Stimulated activated CD4-positive, alpha-beta T cell treated with anti-CD3 and anti-CD28 coated beads, Interleukin-12 subunit alpha, Interleukin-12 subunit beta, amount 100 ng/mL, for 24 hours (primary cell): ENCODE data around the gene SETDB1.

Experiments
- DNase-seq, 2 experiments: peaks; one replicate each; pipeline ENCODE4 v3.0.0-alpha.2; 2020; ENCODE audit warnings: low read depth in 2 of 2

Gene SETDB1

DNA sequence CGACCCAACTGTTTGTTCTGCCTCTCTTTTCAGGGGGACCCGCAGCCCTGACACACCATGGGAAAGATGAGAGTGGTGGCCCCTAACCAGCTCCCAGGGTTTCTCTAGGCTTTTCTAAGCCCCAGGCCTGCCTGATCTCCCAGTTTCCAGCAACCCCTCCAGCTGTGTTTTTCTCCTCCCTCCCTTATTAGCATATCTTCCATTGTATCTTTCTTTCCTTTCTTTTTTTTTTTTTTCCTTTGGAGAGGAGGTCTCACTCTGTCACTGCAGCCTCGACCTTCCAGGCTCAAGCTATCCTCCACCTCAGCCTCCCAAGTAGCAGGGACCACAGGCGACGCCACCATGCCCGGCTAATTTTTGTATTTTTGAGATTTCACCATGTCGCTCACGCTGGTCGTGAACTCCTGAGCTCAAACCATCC is 50.2 kb downstream of the SETDB1 start:
- DNase-seq = no peak

DNA sequence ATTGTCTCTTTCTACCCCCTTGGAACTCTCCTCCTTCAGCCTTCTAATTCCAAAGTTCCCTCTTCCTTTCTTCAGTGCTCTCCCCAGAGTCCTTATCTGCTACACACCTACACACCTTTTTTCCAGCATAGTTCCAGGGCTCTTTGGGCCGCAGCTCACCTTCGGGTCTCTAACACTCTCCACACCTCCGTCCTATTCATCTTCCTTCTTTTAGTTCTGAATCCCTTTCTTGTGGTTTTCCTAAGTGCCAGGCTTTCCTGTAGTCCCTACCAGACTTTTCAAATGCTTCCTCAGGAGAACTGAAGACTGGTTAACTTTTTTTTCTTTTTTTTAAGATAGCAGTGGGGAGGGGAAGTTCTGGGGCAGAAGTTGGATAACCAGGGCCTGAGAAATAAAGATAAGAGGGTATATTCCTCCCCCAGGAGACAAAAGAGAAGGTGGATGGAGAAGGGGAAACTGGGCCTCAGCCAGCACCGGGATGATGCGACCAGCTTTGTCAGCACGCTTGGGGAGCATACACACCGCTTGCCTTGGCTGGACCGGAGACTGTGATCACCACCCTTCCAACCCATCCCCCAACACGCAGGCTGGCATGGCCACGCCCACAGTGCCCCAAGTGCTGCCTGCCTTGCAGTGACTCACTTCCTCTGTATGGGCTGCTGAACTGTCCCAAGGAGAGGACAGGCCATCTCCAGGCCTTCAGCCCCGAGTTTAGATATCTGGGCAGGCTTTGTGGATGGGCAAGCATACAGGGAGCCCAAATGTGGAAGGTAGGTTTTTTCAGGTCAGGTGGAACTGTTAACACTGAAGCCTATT is 50.9 kb downstream of the SETDB1 start:
- DNase-seq = peak; percentile 31 to 68

DNA sequence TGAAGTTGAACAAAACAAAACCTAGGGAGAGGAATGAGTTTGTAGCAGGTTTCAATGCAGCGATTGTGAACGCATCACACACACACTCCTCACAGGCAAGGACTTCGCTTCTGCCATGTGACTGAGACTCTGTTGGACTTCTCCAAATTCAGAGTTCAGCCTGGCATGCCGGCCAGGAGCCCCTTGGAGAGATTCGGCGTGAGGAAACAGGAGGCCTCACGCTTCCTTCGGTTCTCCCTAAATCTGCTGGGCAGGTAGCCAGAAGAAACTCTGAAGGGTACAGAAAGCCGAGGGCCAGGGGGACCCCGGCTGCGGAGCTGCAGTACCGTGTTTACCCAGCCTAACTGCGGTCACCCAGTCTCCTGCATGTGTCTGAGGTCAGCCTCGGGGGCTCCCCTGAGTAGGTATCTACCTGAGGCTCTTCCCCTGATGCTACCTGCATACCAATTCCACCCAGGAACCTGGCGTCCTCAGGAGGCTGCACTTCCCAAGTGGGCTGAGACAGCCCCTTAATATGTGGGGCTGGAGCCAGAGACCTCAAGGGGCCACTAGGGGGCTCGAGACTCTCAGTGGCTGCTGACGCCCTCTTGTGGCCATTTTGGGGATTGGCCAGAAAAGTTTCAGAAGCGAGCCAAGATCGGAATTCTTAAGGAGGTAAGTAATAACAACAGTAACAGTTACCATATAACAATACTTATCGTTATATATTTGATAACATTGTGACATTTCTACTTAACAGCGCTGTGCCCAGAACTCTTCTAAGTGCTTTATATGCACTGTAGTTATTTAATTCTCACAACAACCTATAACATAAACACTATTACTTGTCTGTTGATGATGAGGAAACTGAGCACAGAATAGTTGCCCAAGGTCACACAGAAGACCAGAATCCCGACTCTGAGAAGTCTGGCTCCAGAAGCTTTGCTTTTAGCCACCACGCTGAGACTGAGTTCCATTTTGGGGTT is 53.2 kb downstream of the SETDB1 start:
- peak; percentile 76 to 88 for DNase-seq

DNA sequence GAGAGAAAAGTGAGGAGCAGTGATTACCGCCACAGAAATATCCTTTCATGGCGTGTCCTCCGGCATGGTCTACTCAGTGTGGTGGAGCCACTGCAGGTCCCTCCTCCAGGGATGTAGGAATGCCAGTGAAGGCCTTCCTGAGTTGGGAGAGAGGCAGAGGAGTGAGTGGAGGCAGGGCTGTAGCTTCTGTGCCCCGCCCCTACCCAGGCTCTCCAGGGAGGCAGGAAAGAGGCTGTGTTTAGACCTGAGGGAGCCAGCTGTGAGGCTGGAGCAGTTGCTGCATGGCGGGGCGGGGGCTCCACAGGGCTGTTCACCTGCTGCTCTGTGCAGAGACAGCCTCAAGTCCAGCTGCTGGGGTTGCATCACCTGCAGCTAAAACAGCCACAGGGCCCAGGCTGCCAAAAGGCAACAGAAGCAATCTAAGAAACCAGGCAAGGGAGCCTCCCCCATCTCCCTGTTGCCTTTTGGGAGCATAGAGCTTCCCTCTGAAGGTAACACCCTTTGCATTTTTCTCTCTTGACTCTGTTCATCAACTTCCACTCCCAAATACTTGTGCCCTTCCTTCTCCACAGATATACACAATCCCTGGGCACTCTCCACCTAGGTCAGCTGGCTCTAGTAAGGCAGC is 55.1 kb downstream of the SETDB1 start:
- no peak for DNase-seq

DNA sequence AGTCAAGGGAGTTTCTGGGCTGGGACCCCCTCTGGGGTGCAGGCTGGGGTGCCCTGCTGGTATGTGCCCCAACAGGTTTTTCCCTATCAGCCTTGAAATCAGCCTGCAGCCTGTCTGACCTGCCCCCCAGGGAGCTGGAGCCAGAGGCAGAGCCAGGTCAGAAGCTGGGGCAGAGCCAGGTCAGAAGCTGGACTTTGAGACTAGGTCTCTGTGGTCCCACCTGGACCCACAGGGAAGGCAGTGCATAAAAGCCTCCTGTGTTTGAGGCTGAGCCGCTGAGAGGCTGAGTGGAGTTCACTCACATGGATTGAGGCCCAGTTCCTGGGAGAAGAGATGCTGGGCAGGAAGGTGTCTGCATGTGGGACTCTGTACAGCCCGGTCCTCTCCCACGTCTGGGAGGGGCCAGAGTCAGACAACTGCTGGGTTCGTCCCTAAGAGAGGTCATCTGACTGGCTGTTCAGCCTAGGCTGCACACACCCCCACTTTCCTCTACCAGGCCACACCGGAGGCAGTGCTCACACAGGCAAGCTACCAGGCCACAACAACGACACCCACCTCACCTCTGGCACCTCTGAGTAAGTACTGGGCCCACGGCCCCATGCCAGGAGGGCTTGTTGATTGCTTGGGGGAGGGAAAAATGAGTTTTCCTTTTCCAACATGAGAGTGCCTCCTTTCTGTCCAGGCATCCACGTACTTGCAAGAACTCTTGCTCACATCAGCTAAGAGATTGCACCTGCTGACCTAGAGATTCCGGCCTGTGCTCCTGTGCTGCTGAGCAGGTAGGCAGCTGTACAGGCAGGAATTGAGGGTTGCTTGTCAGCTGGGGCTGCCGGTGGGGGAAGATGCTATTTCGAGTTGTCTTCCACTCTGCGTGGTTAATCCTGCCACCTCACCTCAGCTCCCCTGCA is 55.9 kb downstream of the SETDB1 start, which contains the start of gene ANXA9:
ANXA9 (plus strand) TSS at position 488 of the 908 bp plus-strand sequence. CDS start 814 bp downstream, outside the sequence.
- DNase-seq = no peak

DNA sequence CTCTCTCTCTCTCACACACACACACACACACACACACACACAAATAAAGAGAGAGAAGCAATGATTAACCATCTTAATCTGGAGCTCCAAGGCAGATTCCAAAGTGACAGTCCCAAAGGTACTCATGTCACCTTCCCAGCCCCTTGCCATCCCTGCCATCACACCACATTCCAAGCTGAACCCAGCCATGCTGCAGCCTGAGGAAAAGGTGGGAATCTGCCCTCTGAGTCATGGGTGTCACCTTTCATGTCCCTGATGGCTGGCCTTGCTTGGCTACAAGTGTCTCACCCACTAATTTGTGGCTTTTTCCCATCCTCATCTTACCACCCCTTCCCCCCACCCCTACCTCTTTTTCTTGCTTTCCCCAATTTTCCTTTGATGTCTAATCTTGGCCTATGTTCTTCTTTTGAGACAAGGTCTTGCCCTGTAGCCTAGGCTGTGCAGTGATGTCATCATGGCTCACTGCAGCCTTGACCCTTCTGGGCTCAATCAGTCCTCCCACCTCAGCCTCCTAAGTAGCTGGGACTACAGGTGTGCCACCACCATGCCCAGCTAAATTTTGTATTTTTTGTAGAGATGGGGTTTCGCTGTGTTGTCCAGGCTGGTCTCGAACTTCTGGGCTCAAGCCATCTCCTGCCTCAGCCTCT is 59.1 kb downstream of the SETDB1 start:
- DNase-seq = no peak

DNA sequence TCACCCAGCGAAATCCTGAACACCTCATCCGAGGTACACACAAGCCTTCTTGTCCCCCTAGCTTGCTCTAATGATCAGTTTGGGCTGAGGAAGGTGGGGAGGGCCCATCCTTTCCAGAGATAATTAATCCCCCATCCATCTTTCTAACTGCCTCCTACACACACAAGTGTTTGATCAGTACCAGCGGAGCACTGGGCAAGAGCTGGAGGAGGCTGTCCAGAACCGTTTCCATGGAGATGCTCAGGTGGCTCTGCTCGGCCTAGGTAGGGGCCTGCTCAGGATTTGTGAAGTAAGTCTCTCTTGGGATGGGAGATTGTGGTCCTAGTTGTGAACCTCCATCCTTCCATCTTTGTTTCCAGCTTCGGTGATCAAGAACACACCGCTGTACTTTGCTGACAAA is 61.8 kb downstream of the SETDB1 start:
- DNase-seq = no peak

DNA sequence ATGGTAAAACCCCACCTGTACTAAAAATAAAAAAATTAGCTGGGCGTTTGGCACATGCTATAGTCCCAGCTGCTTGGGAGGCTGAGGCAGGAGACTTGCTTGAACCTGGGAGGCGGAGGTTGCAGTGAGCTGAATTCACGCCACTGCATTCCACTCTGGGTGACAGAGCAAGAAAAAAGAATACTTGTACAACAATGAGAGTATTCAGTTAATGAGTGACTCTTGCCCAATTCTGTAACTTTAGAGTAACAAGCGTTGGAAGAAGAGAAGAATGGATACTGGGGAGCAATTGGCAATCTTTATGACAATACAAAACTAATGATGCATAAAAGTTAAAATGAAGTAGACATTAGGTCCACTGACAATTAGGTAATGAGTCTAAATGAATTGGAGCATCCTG is 66.5 kb downstream of the SETDB1 start:
- no peak for DNase-seq

DNA sequence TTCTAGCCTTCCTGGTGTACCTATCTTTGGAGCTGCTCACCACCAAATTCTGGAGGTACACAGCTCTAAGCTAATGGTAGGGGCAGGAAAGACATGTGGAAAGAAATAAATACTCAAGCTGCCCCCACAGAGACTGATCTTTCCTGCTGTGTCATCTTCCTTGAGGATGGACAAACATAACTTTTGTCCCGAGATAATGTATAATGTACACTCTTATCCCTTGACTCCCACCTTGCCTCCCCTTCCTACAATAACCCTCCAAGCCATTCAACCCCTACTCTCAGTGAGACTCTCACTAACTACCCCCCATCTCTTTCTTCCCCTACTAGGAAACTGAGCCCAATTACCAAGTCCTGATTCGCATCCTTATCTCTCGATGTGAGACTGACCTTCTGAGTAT is 68.1 kb downstream of the SETDB1 start:
- DNase-seq = no peak

DNA sequence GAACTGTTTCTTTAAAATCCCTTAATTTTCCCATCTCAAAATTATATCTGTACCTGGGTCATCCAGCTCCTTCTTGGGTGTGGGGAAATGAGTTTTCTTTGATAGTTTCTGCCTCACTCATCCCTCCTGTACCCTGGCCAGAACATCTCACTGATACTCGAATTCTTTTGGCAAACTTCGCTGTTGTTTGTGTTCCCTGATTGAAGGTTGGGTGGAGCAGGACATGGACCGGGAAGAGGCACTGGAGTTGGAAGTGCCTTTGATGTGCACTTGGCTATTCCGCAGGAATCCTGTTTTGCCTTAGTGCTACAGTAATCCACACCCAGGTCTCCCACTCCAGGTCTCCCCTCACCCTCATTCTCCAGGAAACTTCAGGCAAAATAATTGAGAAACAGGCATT is 69.3 kb downstream of the SETDB1 start:
- DNase-seq = no peak

DNA sequence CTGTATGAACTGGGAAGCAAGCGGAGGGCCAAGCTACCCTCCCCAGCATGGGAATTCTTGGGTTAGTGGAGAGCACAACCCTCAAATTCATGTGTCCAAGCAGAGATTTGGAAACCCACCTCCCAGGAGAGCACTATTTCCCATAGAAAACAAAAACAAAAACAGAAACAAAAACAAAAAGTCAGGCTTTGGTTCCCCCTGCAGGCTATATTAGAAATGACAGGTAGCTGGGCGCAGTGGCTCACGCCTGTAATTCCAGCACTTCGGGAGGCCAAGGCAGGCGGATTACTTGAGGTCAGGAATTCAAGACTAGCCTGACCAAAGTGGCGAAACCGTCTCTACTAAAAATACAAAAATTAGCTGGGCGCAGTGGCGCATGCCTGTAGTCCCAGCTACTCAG is 69.7 kb downstream of the SETDB1 start:
- no peak for DNase-seq

DNA sequence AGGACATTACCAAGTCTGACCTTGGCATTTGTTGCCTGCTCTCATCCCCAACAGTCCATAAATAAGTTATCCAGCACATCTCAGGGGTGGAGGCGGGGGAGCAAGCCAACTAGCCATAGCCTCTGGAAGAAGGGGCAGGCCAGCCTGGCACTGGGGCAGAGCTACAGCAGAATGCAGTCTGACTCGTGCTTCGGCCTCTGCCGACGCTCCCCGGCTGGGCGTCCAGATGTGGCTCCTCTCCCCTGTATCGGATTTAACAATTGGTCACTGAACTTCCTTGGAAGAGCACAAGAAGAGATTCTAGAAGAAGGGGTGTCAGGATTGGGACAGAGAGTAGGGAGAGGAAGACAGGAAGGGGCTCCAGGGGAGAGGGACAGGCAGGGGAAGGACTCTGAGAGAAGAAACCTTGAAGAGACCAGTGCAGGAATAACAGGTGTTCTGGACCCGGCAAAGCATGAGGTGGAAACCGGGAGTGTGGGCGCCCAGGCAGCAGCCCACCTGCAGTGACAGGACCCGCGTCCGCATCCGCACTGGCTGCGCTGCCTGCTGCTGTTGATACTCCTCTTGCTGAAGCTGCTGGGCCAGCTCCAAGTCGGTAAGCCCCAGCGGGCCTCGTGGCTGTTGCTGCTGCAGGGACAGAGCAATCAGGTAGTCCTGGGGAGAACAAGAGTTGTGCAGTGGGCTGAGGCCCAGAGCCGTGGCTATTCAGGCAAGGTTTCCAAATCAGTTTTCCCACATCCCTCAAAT is 71.1 kb downstream of the SETDB1 start:
- DNase-seq = no peak

DNA sequence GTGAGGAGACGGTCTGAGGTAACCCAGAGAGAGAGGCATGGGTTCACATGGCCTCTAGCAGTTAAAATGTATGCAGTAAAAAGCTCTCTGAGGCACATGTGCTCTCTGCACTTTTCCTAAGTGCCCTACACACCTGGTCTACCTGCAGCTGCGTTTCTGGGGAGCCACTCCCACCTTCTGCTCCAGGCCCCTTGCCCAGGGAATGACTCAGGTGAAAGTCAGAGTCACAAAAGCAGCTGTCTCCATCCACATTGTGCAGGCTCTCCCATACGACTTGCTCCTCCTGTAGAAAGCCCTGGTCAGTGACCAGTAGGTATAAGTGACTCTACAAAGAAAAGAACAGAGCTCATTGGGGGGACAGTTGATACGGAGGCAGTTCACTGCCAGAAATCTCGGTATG is 71.8 kb downstream of the SETDB1 start:
- no peak for DNase-seq

DNA sequence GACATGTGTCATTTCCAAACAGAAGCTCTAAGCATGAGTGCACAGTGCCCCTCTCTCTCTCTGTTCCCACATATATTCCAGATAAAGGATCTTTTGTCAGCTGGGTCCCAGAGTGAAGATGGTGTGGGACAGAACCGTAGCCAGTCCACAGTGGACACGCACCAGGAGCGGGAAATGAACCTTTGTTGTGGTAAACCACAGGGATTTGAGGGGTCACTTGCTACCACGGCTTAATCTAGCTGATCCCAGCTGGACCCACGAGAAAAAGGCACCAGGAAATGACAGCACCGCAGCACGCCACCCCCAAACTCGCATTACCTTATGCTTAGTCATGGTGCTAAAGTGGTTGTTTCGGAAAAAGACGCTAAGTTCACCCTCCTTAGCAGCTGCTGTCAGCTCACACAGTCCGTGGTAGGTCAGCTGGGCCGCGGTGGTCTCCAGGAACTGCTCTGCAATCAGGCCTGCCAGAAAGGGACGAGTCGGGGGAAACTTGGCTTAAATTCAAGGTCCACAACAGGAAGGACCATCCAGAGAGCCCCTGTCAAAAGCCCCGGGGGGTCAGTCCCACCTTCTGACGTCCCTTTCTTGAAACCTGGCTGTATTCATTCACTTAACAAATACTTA is 73.0 kb downstream of the SETDB1 start:
- DNase-seq = no peak

DNA sequence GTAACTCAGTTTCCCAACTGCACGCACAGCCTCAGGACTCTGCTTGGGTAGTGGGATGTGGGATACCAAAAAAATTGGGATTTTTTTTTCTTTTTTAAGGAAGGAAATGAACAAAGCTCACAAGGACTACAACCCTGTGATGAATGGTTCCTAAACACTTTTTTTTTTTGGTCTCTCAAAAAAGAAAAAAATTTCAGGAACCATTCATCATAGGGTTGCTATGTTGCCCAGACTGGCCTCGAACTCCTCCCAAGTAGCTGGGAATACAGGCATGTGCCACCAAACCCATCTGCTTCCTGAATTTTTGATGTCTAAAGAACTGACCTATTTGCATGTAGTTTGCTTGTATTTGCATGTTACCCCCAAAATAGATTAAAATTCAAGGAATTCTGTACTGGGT is 73.8 kb downstream of the SETDB1 start:
- no peak for DNase-seq

DNA sequence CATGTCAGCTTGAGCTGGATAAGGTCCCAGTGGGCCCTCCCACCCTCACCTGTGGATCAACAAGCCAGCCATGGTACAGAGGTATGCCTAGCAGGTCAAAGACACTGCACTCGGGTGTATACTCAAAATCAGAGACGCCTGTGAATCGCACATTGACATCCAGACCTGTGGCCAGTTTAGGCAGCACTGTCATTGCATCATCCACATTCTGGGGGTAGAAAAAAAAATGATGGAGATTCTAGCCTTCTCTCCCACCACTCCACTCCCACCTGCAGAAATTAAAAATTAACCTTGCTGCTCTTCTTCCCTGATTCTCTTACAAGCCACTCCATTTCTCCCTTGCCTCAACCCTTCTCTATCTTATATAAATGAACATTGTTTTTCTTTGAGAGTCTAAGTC is 74.2 kb downstream of the SETDB1 start:
- no peak for DNase-seq

DNA sequence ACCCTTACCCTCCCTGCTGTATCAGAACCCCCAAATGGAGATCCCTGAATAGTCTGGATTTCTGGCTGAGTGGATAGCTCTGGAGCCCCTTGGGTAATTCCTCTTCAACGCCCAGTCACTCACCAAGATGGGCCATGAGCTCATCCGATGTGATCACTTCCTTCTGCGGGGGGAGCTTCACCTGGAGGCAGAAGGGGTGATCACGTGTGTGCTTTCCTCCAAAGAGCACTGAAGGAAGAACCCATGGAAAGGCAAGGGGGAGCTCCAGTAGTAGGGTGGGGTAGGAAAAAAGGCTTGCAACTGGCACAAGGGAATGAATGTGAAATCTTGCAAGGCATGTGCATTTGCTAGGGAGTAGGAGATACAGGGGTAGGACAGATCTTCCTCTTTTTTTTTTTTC is 75.4 kb downstream of the SETDB1 start:
- DNase-seq = no peak

DNA sequence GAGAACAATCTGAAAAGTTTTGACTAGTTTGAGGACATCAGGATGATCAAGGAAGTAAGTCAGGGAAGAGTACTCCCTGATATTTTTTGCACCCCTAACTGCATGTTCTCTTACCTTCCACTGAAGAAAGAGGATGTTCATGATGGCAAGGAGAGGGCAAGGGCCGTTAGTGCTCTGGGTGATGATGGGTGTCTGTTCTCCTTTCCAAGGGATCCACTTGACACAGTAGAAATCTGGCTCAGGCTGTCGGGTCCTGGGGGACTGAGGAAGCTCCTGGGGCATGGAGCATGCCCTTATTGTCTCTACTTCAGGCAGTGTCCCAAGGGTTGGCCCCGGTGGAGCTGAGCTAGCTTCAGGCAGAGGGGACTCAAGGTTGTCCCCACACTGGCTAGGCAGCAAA is 75.9 kb downstream of the SETDB1 start:
- DNase-seq = no peak

DNA sequence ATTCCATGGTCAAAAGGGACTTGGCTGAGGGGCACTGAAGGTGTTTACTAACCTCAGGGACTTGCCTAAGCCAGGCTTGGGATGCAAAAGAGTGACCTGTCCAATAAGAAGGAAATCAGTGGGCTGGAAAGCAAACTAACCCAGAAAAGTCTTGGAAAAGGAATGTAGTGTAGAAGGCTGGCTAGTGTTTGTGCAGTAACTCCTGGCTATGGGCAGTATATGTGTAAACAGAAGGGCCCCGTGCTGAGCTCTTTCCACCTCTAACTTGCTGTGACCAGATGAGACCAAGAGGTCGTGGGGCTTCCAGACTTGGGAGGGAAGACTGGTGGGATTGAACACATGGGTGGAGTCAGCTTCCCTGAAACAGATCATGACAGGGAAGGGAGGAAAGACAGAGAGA is 76.4 kb downstream of the SETDB1 start:
- no peak for DNase-seq
